ENCODE data around the gene CASKIN1.

Gene CASKIN1

GRCh38 chr16:2179107-2179501, 17.3 kb downstream of the CASKIN1 start:
- no peak for TF ChIP-seq CTCF (IDR thresholded peaks at IDR 0.05; ENCODE audit: low read length)
- TF ChIP-seq EZH2 (IDR thresholded peaks at IDR 0.05; ENCODE audit: borderline replicate concordance, low read length), result no peak
- Histone ChIP-seq H3K4me2 (ENCODE audit: low read length) (no peak overlapping the region), H3K27ac (ENCODE audit: low read depth, low read length, poor library complexity, severe bottlenecking) (no peak overlapping the region), H3K4me1 (ENCODE audit: insufficient read depth, low read length, severe bottlenecking) (no peaks in the 10 kb centered on the region), H4K20me1 (ENCODE audit: insufficient read depth, low read length) (no peaks in the 10 kb centered on the region), H3K36me3 (ENCODE audit: insufficient read depth, low read length) (peaks cover 34% of the 10 kb centered on the region), H3K9me2 (ENCODE audit: low read depth, low read length) (no peaks in the 10 kb centered on the region), H3K9ac (ENCODE audit: low read length) (no peak overlapping the region), H2AFZ (ENCODE audit: low read length) (no peak overlapping the region), H3K79me2 (ENCODE audit: insufficient read depth, low read length) (no peaks in the 10 kb centered on the region), H3K9me3 (ENCODE audit: low read length) (no peaks in the 10 kb centered on the region), H3K4me3 (ENCODE audit: low read depth, low read length, poor library complexity, severe bottlenecking) (no peak overlapping the region), H3K27me3 (ENCODE audit: insufficient read depth, low read length) (no peaks in the 10 kb centered on the region), H3F3A (ENCODE audit: insufficient read depth, low read length) (no peaks in the 10 kb centered on the region)

GRCh38 chr16:2178321-2179106, 17.9 kb downstream of the CASKIN1 start:
- H2AFZ ChIP-seq (ENCODE audit: low read length), result no peak overlapping the region
- no peaks in the 10 kb centered on the region for H4K20me1 ChIP-seq (ENCODE audit: insufficient read depth, low read length)
- no peaks in the 10 kb centered on the region for H3K9me2 ChIP-seq (ENCODE audit: low read depth, low read length)
- no peak overlapping the region for H3K4me3 ChIP-seq (ENCODE audit: low read depth, low read length, poor library complexity, severe bottlenecking)
- TF ChIP-seq EZH2 (IDR thresholded peaks at IDR 0.05; ENCODE audit: borderline replicate concordance, low read length) (no peak), CTCF (IDR thresholded peaks at IDR 0.05; ENCODE audit: low read length) (no peak)
- H3K4me2 ChIP-seq (ENCODE audit: low read length), result no peak overlapping the region
- H3K79me2 ChIP-seq (ENCODE audit: insufficient read depth, low read length), result no peaks in the 10 kb centered on the region
- no peak overlapping the region for H3K27ac ChIP-seq (ENCODE audit: low read depth, low read length, poor library complexity, severe bottlenecking)
- H3K27me3 ChIP-seq (ENCODE audit: insufficient read depth, low read length), result no peaks in the 10 kb centered on the region
- no peaks in the 10 kb centered on the region for H3F3A ChIP-seq (ENCODE audit: insufficient read depth, low read length)
- no peaks in the 10 kb centered on the region for H3K4me1 ChIP-seq (ENCODE audit: insufficient read depth, low read length, severe bottlenecking)
- peaks cover 38% of the 10 kb centered on the region for H3K36me3 ChIP-seq (ENCODE audit: insufficient read depth, low read length)
- H3K9ac ChIP-seq (ENCODE audit: low read length), result no peak overlapping the region
- H3K9me3 ChIP-seq (ENCODE audit: low read length), result no peaks in the 10 kb centered on the region

GRCh38 chr16:2177561-2177960, 18.8 kb downstream of the CASKIN1 start:
- H3K27ac ChIP-seq (ENCODE audit: low read depth, low read length, poor library complexity, severe bottlenecking), result no peak overlapping the region
- H3K79me2 ChIP-seq (ENCODE audit: insufficient read depth, low read length), result no peaks in the 10 kb centered on the region
- H3K4me2 ChIP-seq (ENCODE audit: low read length), result no peak overlapping the region
- H3K4me3 ChIP-seq (ENCODE audit: low read depth, low read length, poor library complexity, severe bottlenecking), result no peak overlapping the region
- H3K27me3 ChIP-seq (ENCODE audit: insufficient read depth, low read length), result no peaks in the 10 kb centered on the region
- TF ChIP-seq EZH2 (IDR thresholded peaks at IDR 0.05; ENCODE audit: borderline replicate concordance, low read length) (no peak), CTCF (IDR thresholded peaks at IDR 0.05; ENCODE audit: low read length) (no peak)
- H3K36me3 ChIP-seq (ENCODE audit: insufficient read depth, low read length), result peaks cover 47% of the 10 kb centered on the region
- H3K9me2 ChIP-seq (ENCODE audit: low read depth, low read length), result no peaks in the 10 kb centered on the region
- no peaks in the 10 kb centered on the region for H4K20me1 ChIP-seq (ENCODE audit: insufficient read depth, low read length)
- no peaks in the 10 kb centered on the region for H3F3A ChIP-seq (ENCODE audit: insufficient read depth, low read length)
- H3K9ac ChIP-seq (ENCODE audit: low read length), result no peak overlapping the region
- H3K9me3 ChIP-seq (ENCODE audit: low read length), result no peaks in the 10 kb centered on the region
- no peak overlapping the region for H2AFZ ChIP-seq (ENCODE audit: low read length)
- no peaks in the 10 kb centered on the region for H3K4me1 ChIP-seq (ENCODE audit: insufficient read depth, low read length, severe bottlenecking)
